Loucy (cell line): ENCODE data around the gene PCDHGB7.

ENCODE experiments used
- CTCF ChIP-seq: fragments of 200-600 bp; sonication (generic); conservative IDR thresholded peaks from 2 replicates; pipeline ENCODE4 v1.5.1; 2014; ENCODE audit warnings: mild to moderate bottlenecking, antibody characterized with exemption, low read length
- EZH2phosphoT487 ChIP-seq: fragments of 200-600 bp; IDR thresholded peaks from 2 replicates; pipeline ENCODE4 v1.6.1; 2018; ENCODE audit warnings: antibody characterized with exemption, mild to moderate bottlenecking, moderate library complexity, borderline replicate concordance

- TF ChIP-seq CTCF (no peak), EZH2phosphoT487 (no peak)
Measured at GRCh38 chr5:141382469-141383294, 34.8 kb upstream of the PCDHGB7 start, which contains the start of gene PCDHGA7.
